Measurements from ENCODE around the gene CLDN9. TPM values are rescaled to one million over a fixed set of nuclear protein-coding genes. Genes with fewer than 3 reads are reported as not detected.

The CLDN9 gene
- total RNA-seq, 1 experiment from 2014 or later = not detected

DNA sequence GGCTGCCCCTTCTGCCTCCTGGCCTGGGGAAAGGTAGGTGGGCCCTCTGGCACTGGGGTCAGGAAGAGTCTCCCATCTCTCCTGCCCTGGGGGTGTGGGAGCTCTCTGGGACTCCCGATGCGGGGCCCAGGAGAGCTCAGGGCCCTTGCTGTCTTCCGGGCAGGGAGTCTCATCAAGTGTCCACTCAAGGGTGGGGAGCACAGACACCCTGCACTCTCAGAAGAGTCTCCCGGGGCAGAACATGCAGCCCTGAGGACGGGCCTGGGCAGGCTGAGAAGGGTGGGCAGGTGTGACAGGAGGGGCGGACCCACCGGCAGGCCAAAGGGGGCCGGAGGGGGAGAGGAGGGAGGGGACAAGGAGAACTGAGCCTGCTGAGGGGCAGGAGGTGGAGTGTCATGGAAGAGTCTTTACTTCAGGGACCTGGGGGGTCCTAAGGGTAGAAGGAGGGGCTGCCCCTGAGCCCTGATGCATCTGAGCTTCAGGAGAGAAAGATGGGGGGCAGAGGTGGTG is 24.1 kb upstream of the CLDN9 start:
- in situ Hi-C loops (cut with HindIII; ENCODE audit: low sequenced_read_pairs) = no loop called here
- no peak for DNase-seq (ENCODE audit: low spot score)

DNA sequence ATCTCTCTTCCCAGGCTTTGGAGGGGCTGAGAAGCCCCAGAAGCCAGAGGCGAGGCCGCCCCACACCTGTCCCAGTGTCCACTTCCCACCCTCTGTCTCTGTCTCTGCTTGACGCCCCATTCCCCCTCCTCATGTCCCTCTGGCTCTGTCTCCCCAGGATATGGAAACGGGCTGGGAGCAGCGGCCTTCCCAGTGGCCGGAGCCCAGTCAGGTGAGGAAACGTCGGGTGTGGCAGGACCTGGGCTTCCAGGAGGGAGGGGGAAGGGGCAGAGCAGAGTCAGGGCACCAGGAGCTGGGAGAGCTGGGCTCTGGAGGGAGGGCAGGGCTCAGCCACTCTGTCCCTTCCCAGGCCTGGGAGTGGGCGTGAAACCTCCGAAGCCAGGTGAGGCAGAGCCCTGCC is 21.8 kb upstream of the CLDN9 start:
- in situ Hi-C loops (cut with HindIII; ENCODE audit: low sequenced_read_pairs) = no loop called here
- no peak for DNase-seq (ENCODE audit: low spot score)

- in situ Hi-C loops (cut with HindIII; ENCODE audit: low sequenced_read_pairs) = no loop called here
- DNase-seq (ENCODE audit: low spot score) = no peak
Measured at GRCh38 chr16:2991566-2992261, 21.0 kb upstream of the CLDN9 start.

- in situ Hi-C loops (cut with HindIII; ENCODE audit: low sequenced_read_pairs) = no loop called here
- DNase-seq (ENCODE audit: low spot score) = no peak
Measured at GRCh38 chr16:2992383-2993081, 20.2 kb upstream of the CLDN9 start.

GRCh38 chr16:2996298-2996697 is 16.4 kb upstream of the CLDN9 start:
- no peak for DNase-seq (ENCODE audit: low spot score)
- in situ Hi-C loops (cut with HindIII; ENCODE audit: low sequenced_read_pairs) = no loop called here

GRCh38 chr16:2999929-3000328 is 12.8 kb upstream of the CLDN9 start:
- no peak for DNase-seq (ENCODE audit: low spot score)
- in situ Hi-C loops (cut with HindIII; ENCODE audit: low sequenced_read_pairs) = no loop called here

- in situ Hi-C loops (cut with HindIII; ENCODE audit: low sequenced_read_pairs) = no loop called here
Measured at GRCh38 chr16:3000540-3000939, 12.2 kb upstream of the CLDN9 start.

DNA sequence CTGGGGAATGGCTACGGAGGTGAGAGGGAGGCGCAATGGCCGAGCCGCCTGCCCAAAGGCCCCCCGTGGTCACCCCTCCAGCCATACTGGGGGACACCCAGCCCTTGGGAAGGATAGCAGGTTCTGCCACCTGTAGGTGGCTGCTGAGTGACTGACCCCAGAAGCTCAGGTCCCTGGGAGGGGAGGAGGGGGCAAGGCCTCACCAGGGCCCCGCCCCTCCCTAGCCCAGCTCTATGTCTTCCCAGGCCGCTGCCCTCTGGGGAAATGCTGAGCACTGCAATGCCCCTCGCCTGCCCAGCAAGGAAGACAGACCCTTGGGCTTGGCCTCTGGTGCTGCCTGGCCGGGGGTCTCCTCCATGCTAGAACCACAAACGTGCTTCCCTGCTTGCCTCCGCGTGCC is 11.4 kb upstream of the CLDN9 start:
- in situ Hi-C loops (cut with HindIII; ENCODE audit: low sequenced_read_pairs) = no loop called here
- no peak for DNase-seq (ENCODE audit: low spot score)

More at GRCh38 chr16:3000540-3000939, 12.2 kb upstream of the CLDN9 start:
- no peak for DNase-seq (ENCODE audit: low spot score)

GRCh38 chr16:3003582-3004270 is 9.0 kb upstream of the CLDN9 start:
- in situ Hi-C loops (cut with HindIII; ENCODE audit: low sequenced_read_pairs) = no loop called here
- DNase-seq (ENCODE audit: low spot score) = peak; percentile 100

DNA sequence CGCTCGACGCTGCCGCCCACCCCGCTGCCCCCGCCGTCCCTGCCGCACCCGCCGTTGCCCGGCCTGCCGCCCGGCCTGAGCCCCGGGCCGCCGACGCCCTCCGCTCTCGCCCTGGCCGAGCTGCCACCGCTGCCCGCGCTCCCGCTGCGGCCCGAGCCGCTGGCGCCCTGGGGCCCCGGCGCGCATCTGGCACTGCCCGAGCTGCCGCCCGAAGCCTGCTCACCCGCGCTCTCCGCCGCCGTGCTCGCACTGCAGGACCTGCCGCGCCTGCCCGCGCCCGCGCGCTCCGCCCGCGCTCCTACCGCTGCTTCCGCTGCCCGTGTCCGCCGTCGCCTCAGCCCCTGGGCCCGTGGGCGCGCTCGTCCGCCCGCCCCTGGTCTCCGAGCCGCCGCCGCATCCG is 8.4 kb upstream of the CLDN9 start:
- in situ Hi-C loops (cut with HindIII; ENCODE audit: low sequenced_read_pairs) = no loop called here
- no peak for DNase-seq (ENCODE audit: low spot score)

DNA sequence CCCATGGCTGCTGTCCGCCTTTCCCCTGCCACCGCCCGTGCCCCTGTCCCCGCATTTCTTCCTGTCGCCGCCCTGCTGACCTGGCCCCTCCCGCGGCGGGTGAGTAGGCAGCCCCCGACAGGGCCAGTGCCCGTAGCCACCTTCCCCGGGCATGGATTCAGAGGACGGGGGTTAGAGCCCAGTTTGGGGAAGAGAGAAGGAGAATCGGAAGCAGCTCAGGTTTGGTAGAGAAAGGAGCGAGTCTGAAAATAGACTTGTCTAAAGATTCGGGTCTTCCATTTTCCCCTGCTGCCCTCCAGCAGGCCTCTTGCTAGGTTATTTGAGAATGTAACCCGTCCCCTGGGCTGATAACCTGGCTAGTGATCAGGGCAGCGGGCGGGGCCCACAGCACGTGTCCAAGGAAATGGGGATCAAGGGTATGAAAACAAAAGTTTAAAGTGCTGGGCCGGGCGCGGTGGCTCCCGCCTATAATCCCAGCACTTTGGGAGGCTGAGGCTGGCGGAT is 7.9 kb upstream of the CLDN9 start:
- in situ Hi-C loops (cut with HindIII; ENCODE audit: low sequenced_read_pairs) = no loop called here

DNA sequence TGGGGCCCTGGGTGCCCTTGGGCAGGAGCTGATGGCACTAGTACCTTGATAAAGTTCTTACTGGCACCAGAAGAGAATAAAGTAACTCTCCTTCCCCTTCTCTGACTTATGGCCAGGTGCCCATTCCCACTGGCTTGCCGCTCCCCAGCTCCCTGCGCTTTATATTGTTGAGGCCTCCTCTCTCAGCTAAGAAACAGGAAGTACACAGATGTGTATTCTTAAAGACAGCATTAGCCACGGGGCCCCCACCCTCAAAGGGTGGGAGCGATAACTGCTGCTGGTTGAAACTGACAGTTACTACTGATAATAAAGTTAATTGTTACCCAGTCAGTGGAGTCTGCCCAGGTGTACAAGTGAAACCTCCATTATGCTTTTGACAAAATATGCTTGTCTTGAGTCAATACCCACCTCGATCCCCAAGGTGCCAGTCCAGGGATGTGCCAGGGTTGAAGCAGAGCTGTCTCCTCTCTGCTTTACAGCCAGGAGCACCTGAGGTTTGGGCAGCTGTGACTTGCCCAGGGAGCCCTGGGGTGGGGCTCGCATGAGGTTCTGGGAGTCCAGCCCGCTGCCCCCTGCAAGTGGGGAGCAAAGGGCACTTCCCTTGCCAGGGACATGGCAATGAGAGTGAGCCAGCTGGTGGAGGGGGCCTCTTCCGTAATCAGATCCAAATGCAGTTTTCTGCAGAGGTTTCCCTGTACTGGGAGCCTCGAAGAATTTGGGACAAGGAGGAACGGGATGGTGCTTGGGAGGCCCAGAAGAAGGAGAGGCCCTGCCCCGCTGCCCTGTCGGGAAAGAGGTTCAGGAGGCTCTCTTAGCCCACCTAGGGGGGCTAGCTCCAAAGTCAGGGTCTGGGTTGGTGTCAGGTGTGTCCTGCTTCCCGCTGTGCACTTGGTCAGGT is 5.4 kb upstream of the CLDN9 start:
- in situ Hi-C loops (cut with HindIII; ENCODE audit: low sequenced_read_pairs) = no loop called here
- DNase-seq (ENCODE audit: low spot score) = no peak

More for the DNA sequence above, 7.9 kb upstream of the CLDN9 start:
- peak; percentile 40 for DNase-seq (ENCODE audit: low spot score)

DNA sequence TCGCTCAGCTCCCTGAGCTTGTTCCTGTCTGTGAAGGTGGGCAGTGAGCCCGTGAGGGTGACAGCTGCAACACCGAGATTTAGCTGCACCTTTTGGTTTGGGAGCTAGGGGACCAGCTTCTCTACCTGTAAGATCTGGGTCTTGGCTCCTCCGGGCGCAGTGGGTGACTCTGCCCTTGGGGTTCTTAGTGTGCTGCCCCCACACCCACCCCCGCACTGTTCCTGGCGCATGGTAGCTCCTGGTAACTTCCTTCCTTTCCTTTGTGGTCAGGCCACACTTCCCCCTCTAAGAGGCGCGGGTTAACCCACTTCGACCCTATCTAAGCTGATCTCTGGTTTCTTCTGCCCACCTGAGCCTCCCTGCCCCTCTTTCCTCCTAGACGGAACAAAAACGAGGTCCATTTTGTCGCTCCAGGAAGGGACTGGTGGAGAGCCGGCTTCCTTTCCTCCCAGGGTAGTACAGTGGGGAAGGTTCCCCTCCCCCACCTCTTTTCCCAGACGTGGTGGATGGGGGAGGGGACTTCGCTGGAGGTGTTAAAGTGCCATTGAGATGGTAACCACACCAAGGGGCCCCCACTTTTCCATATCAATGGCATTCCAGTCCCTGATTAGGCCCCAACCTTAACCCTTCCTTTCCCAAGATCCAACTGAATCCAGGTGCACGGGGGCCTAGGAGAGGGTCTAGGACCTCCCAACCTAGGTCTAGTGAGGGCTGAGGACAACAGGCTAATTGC is 4.6 kb upstream of the CLDN9 start:
- no peak for DNase-seq (ENCODE audit: low spot score)
- in situ Hi-C loops (cut with HindIII; ENCODE audit: low sequenced_read_pairs) = no loop called here

- in situ Hi-C loops (cut with HindIII; ENCODE audit: low sequenced_read_pairs) = no loop called here
- DNase-seq (ENCODE audit: low spot score) = no peak
Measured at GRCh38 chr16:3008690-3009037, 4.1 kb upstream of the CLDN9 start.

- no peak for DNase-seq (ENCODE audit: low spot score)
- in situ Hi-C loops (cut with HindIII; ENCODE audit: low sequenced_read_pairs) = no loop called here
Measured at GRCh38 chr16:3009568-3010390, 2.9 kb upstream of the CLDN9 start.

DNA sequence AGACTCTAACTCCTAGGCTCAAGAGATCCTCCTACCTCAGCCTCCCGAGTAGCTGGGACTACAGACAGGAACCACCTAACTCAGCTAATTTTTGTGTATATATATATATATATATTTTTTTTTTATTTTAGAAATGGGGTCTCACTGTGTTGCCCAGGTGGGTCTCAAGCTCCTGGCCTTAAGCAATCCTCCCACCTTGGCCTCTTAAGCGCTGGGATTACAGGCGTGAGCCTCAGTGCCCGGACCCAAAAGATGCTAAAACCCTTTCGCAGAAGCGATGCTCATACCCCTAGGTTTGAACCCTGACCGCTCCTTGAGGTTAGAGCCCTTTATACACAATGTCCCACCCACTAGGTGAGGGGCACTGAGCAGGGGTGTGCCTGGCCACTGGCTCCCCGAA is 2.2 kb upstream of the CLDN9 start:
- no peak for DNase-seq (ENCODE audit: low spot score)

GRCh38 chr16:3012246-3012645 is 477 bp upstream of the CLDN9 start:
- no peak for DNase-seq (ENCODE audit: low spot score)
- in situ Hi-C loops (cut with HindIII; ENCODE audit: low sequenced_read_pairs) = no loop called here

More for the DNA sequence above, 2.2 kb upstream of the CLDN9 start:
- in situ Hi-C loops (cut with HindIII; ENCODE audit: low sequenced_read_pairs) = no loop called here

DNA sequence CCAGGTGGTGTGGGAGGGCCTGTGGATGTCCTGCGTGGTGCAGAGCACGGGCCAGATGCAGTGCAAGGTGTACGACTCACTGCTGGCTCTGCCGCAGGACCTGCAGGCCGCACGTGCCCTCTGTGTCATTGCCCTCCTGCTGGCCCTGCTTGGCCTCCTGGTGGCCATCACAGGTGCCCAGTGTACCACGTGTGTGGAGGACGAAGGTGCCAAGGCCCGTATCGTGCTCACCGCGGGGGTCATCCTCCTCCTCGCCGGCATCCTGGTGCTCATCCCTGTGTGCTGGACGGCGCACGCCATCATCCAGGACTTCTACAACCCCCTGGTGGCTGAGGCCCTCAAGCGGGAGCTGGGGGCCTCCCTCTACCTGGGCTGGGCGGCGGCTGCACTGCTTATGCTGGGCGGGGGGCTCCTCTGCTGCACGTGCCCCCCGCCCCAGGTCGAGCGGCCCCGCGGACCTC is 798 bp downstream of the CLDN9 start:
- in situ Hi-C loops (cut with HindIII; ENCODE audit: low sequenced_read_pairs) = no loop called here
- DNase-seq (ENCODE audit: low spot score) = no peak

Measured in G401 (cell line).